ENCODE results near the gene PLCB1.

Gene PLCB1

GRCh38 chr20:8545212-8545611, 413.1 kb downstream of the PLCB1 start:
- Mint-ChIP-seq H3K4me1 (ENCODE audit: low read depth) (no peaks in the 10 kb centered on the region), H3K27me3 (peaks cover 3% of the 10 kb centered on the region), H3K9me3 (peaks cover 3% of the 10 kb centered on the region), H3K36me3 (ENCODE audit: low read depth) (no peaks in the 10 kb centered on the region), H3K27ac (no peak overlapping the region), H3K4me3 (no peak overlapping the region)

- Mint-ChIP-seq H3K9me3 (peaks cover 3% of the 10 kb centered on the region), H3K27me3 (peaks cover 3% of the 10 kb centered on the region), H3K27ac (no peak overlapping the region), H3K4me3 (no peak overlapping the region), H3K36me3 (ENCODE audit: low read depth) (no peaks in the 10 kb centered on the region), H3K4me1 (ENCODE audit: low read depth) (no peaks in the 10 kb centered on the region)
Observed at GRCh38 chr20:8547035-8547650, 415.1 kb downstream of the PLCB1 start.

- H3K4me3 Mint-ChIP-seq = no peak overlapping the region
- H3K4me1 Mint-ChIP-seq (ENCODE audit: low read depth) = no peaks in the 10 kb centered on the region
- peaks cover 3% of the 10 kb centered on the region for H3K27me3 Mint-ChIP-seq
- no peaks in the 10 kb centered on the region for H3K36me3 Mint-ChIP-seq (ENCODE audit: low read depth)
- H3K9me3 Mint-ChIP-seq = peaks cover 3% of the 10 kb centered on the region
- no peak overlapping the region for H3K27ac Mint-ChIP-seq
Observed at GRCh38 chr20:8547968-8548588, 416.0 kb downstream of the PLCB1 start.

GRCh38 chr20:8549192-8549591, 417.1 kb downstream of the PLCB1 start:
- no peaks in the 10 kb centered on the region for H3K36me3 Mint-ChIP-seq (ENCODE audit: low read depth)
- no peaks in the 10 kb centered on the region for H3K4me1 Mint-ChIP-seq (ENCODE audit: low read depth)
- H3K4me3 Mint-ChIP-seq = no peak overlapping the region
- H3K9me3 Mint-ChIP-seq = peaks cover 3% of the 10 kb centered on the region
- H3K27ac Mint-ChIP-seq = no peak overlapping the region
- peaks cover 3% of the 10 kb centered on the region for H3K27me3 Mint-ChIP-seq

- Mint-ChIP-seq H3K27me3 (no peaks in the 10 kb centered on the region), H3K36me3 (ENCODE audit: low read depth) (no peaks in the 10 kb centered on the region), H3K27ac (no peak overlapping the region), H3K4me1 (ENCODE audit: low read depth) (no peaks in the 10 kb centered on the region), H3K9me3 (peaks cover 22% of the 10 kb centered on the region), H3K4me3 (no peak overlapping the region)
Observed at GRCh38 chr20:8557711-8558110, 425.6 kb downstream of the PLCB1 start.

- H3K4me1 Mint-ChIP-seq (ENCODE audit: low read depth) = no peaks in the 10 kb centered on the region
- H3K27me3 Mint-ChIP-seq = no peaks in the 10 kb centered on the region
- no peak overlapping the region for H3K4me3 Mint-ChIP-seq
- H3K9me3 Mint-ChIP-seq = peaks cover 9% of the 10 kb centered on the region
- H3K36me3 Mint-ChIP-seq (ENCODE audit: low read depth) = no peaks in the 10 kb centered on the region
- H3K27ac Mint-ChIP-seq = no peak overlapping the region
Observed at GRCh38 chr20:8562356-8562755, 430.3 kb downstream of the PLCB1 start.

GRCh38 chr20:8568075-8568474, 436.0 kb downstream of the PLCB1 start:
- no peaks in the 10 kb centered on the region for H3K27me3 Mint-ChIP-seq
- H3K4me1 Mint-ChIP-seq (ENCODE audit: low read depth) = no peaks in the 10 kb centered on the region
- H3K4me3 Mint-ChIP-seq = no peak overlapping the region
- no peak overlapping the region for H3K27ac Mint-ChIP-seq
- H3K36me3 Mint-ChIP-seq (ENCODE audit: low read depth) = no peaks in the 10 kb centered on the region
- no peaks in the 10 kb centered on the region for H3K9me3 Mint-ChIP-seq

- peaks cover 4% of the 10 kb centered on the region for H3K9me3 Mint-ChIP-seq
- H3K4me1 Mint-ChIP-seq (ENCODE audit: low read depth) = no peaks in the 10 kb centered on the region
- no peaks in the 10 kb centered on the region for H3K27me3 Mint-ChIP-seq
- no peak overlapping the region for H3K4me3 Mint-ChIP-seq
- no peak overlapping the region for H3K27ac Mint-ChIP-seq
- no peaks in the 10 kb centered on the region for H3K36me3 Mint-ChIP-seq (ENCODE audit: low read depth)
Observed at GRCh38 chr20:8569766-8570165, 437.7 kb downstream of the PLCB1 start.

GRCh38 chr20:8571611-8572010, 439.5 kb downstream of the PLCB1 start:
- Mint-ChIP-seq H3K27ac (peak overlapping the region; percentile 1), H3K4me1 (ENCODE audit: low read depth) (no peaks in the 10 kb centered on the region), H3K4me3 (no peak overlapping the region), H3K9me3 (peaks cover 4% of the 10 kb centered on the region), H3K36me3 (ENCODE audit: low read depth) (no peaks in the 10 kb centered on the region), H3K27me3 (no peaks in the 10 kb centered on the region)

- Mint-ChIP-seq H3K27me3 (no peaks in the 10 kb centered on the region), H3K36me3 (ENCODE audit: low read depth) (no peaks in the 10 kb centered on the region), H3K4me1 (ENCODE audit: low read depth) (no peaks in the 10 kb centered on the region), H3K4me3 (no peak overlapping the region), H3K9me3 (peaks cover 4% of the 10 kb centered on the region), H3K27ac (no peak overlapping the region)
Observed at GRCh38 chr20:8573686-8574085, 441.6 kb downstream of the PLCB1 start.

GRCh38 chr20:8575114-8575513, 443.0 kb downstream of the PLCB1 start:
- Mint-ChIP-seq H3K27me3 (no peaks in the 10 kb centered on the region), H3K4me3 (no peak overlapping the region), H3K36me3 (ENCODE audit: low read depth) (no peaks in the 10 kb centered on the region), H3K9me3 (peaks cover 4% of the 10 kb centered on the region), H3K27ac (no peak overlapping the region), H3K4me1 (ENCODE audit: low read depth) (no peaks in the 10 kb centered on the region)

- Mint-ChIP-seq H3K27ac (no peak overlapping the region), H3K4me1 (ENCODE audit: low read depth) (no peaks in the 10 kb centered on the region), H3K36me3 (ENCODE audit: low read depth) (no peaks in the 10 kb centered on the region), H3K4me3 (no peak overlapping the region), H3K9me3 (peaks cover 4% of the 10 kb centered on the region), H3K27me3 (no peaks in the 10 kb centered on the region)
Observed at GRCh38 chr20:8578161-8578865, 446.2 kb downstream of the PLCB1 start.

GRCh38 chr20:8579035-8579434, 447.0 kb downstream of the PLCB1 start:
- H3K36me3 Mint-ChIP-seq (ENCODE audit: low read depth) = no peaks in the 10 kb centered on the region
- no peak overlapping the region for H3K4me3 Mint-ChIP-seq
- H3K27me3 Mint-ChIP-seq = no peaks in the 10 kb centered on the region
- no peaks in the 10 kb centered on the region for H3K9me3 Mint-ChIP-seq
- H3K27ac Mint-ChIP-seq = no peak overlapping the region
- H3K4me1 Mint-ChIP-seq (ENCODE audit: low read depth) = no peaks in the 10 kb centered on the region

- Mint-ChIP-seq H3K27me3 (no peaks in the 10 kb centered on the region), H3K4me3 (no peak overlapping the region), H3K27ac (no peak overlapping the region), H3K4me1 (ENCODE audit: low read depth) (no peaks in the 10 kb centered on the region), H3K36me3 (ENCODE audit: low read depth) (no peaks in the 10 kb centered on the region), H3K9me3 (no peaks in the 10 kb centered on the region)
Observed at GRCh38 chr20:8581446-8582183, 449.5 kb downstream of the PLCB1 start.

- no peak overlapping the region for H3K27ac Mint-ChIP-seq
- H3K27me3 Mint-ChIP-seq = no peaks in the 10 kb centered on the region
- no peak overlapping the region for H3K4me3 Mint-ChIP-seq
- H3K36me3 Mint-ChIP-seq (ENCODE audit: low read depth) = no peaks in the 10 kb centered on the region
- no peaks in the 10 kb centered on the region for H3K4me1 Mint-ChIP-seq (ENCODE audit: low read depth)
- H3K9me3 Mint-ChIP-seq = no peaks in the 10 kb centered on the region
Observed at GRCh38 chr20:8583012-8583565, 451.0 kb downstream of the PLCB1 start.

Data from stimulated activated naive CD8-positive, alpha-beta T cell treated with anti-CD3 and anti-CD28 coated beads, Interleukin-15, Interleukin-2, amounts not matched to agents 100 ng/mL and 50 ng/mL, for 24 hours (primary cell).